GM18870 (cell line): ENCODE measurements around the gene RABL2B.

Experiments used
- ATAC-seq: cut with Tn5 transposase; IDR thresholded peaks from one replicate; pipeline ENCODE4 v1.9.1; 2021; ENCODE audit warnings: moderate library complexity; ENCODE audit not compliant: unreplicated experiment

The RABL2B gene

GRCh38 chr22:50723991-50724390 lies 59.4 kb downstream of the RABL2B start:
- ATAC-seq: no peak

- ATAC-seq: no peak
Observed at GRCh38 chr22:50722716-50723428, 60.6 kb downstream of the RABL2B start.

- ATAC-seq: no peak
Observed at GRCh38 chr22:50722048-50722701, 61.3 kb downstream of the RABL2B start.

- ATAC-seq: no peak
Observed at GRCh38 chr22:50721257-50721844, 62.1 kb downstream of the RABL2B start.

- no peak for ATAC-seq
Observed at GRCh38 chr22:50720301-50721256, 62.9 kb downstream of the RABL2B start.

GRCh38 chr22:50719814-50720300 lies 63.6 kb downstream of the RABL2B start:
- no peak for ATAC-seq

GRCh38 chr22:50718352-50718709 lies 65.1 kb downstream of the RABL2B start:
- no peak for ATAC-seq

GRCh38 chr22:50717709-50718351 lies 65.6 kb downstream of the RABL2B start:
- no peak for ATAC-seq
